GM23248 (cell line): ENCODE measurements around the gene SMAD1. TPM values are rescaled to one million over a fixed set of nuclear protein-coding genes. Genes with fewer than 3 reads are reported as not detected.
A peak's percentile ranks its signal among the peaks of the same experiment; 100 is the strongest.

Experiments used
- DNase-seq: peaks from one replicate; pipeline ENCODE4 v3.0.0-alpha.2; 2015
- H2AFZ ChIP-seq: fragments of 200-600 bp; sonication (generic); 2 replicates; pipeline ENCODE4 v1.6.1; 2016; ENCODE audit warnings: antibody characterized with exemption
- H3F3A ChIP-seq: fragments of 200-600 bp; sonication (generic); 2 replicates; pipeline ENCODE4 v1.6.1; 2016; ENCODE audit warnings: mild to moderate bottlenecking, antibody characterized with exemption, mixed run types; ENCODE audit not compliant: insufficient read depth
- H3K27ac ChIP-seq: fragments of 200-600 bp; sonication (generic); 2 replicates; pipeline ENCODE4 v1.5.1; 2016; ENCODE audit warnings: mild to moderate bottlenecking
- H3K27me3 ChIP-seq: fragments of 200-600 bp; sonication (generic); replicated peaks from 2 replicates; pipeline ENCODE4 v1.6.1; 2016; ENCODE audit warnings: mild to moderate bottlenecking; ENCODE audit not compliant: insufficient read depth
- H3K36me3 ChIP-seq: fragments of 200-600 bp; sonication (generic); 2 replicates; pipeline ENCODE4 v1.6.1; 2016; ENCODE audit warnings: low read depth, mild to moderate bottlenecking
- H3K4me1 ChIP-seq: fragments of 200-600 bp; sonication (generic); 2 replicates; pipeline ENCODE4 v1.6.1; 2016; ENCODE audit warnings: mild to moderate bottlenecking; ENCODE audit not compliant: insufficient read depth
- H3K4me2 ChIP-seq: fragments of 200-600 bp; sonication (generic); one replicate; pipeline ENCODE4 v1.6.1; 2016; ENCODE audit warnings: mild to moderate bottlenecking; ENCODE audit not compliant: unreplicated experiment
- H3K4me3 ChIP-seq: fragments of 200-600 bp; sonication (generic); 2 replicates; pipeline ENCODE4 v1.5.1; 2016; ENCODE audit warnings: mild to moderate bottlenecking
- H3K79me2 ChIP-seq: fragments of 200-600 bp; sonication (generic); 2 replicates; pipeline ENCODE4 v1.6.1; 2016; ENCODE audit warnings: mild to moderate bottlenecking; ENCODE audit not compliant: insufficient read depth
- H3K9ac ChIP-seq: fragments of 200-600 bp; sonication (generic); 2 replicates; pipeline ENCODE4 v1.6.1; 2016; ENCODE audit warnings: mild to moderate bottlenecking
- H3K9me2 ChIP-seq: fragments of 200-600 bp; sonication (generic); 2 replicates; pipeline ENCODE4 v1.6.1; 2016; ENCODE audit warnings: mixed run types, mild to moderate bottlenecking, moderate library complexity; ENCODE audit not compliant: insufficient read depth
- H3K9me3 ChIP-seq: fragments of 200-600 bp; sonication (generic); one replicate; pipeline ENCODE4 v1.6.1; 2017; ENCODE audit warnings: low read depth
- H4K20me1 ChIP-seq: fragments of 200-600 bp; sonication (generic); 2 replicates; pipeline ENCODE4 v1.6.0; 2016; ENCODE audit not compliant: insufficient read depth
- EZH2 ChIP-seq: fragments of 200-600 bp; sonication (generic); IDR thresholded peaks from 2 replicates; pipeline ENCODE4 v1.6.1; 2018; ENCODE audit warnings: antibody characterized with exemption, mild to moderate bottlenecking; ENCODE audit not compliant: insufficient read depth, poor library complexity, severe bottlenecking
- EZH2phosphoT487 ChIP-seq: fragments of 200-600 bp; sonication (generic); IDR thresholded peaks from 2 replicates; pipeline ENCODE4 v1.6.1; 2018; ENCODE audit warnings: antibody characterized with exemption, moderate library complexity, mild to moderate bottlenecking, low read depth; ENCODE audit not compliant: insufficient read depth
- WGBS, 2 experiments: methylation state at CpG; one replicate each; pipeline ENCODE4 v1.1.6; 2015 to 2017; ENCODE audit warnings: low lambda C conversion rate in 2 of 2, low coverage in 1 of 2; ENCODE audit errors: missing lambda C conversion rate in 2 of 2; 5-methylcytosine and 5-hydroxymethylcytosine counted together
- in situ Hi-C: fragments of 300-500 bp; cut with MboI; formaldehyde crosslinking; loops from 2 replicates; pipeline ENCODE4 v1.15.0; 2020
- polyA plus RNA-seq: library from polyadenylated mRNA; unstranded; fragments of >200 nt; fragmentation: Nextera tagmentation; extraction: Ambion mirVana; gene quantifications from 2 replicates; pipeline ENCODE4 v1.2.1, GENCODE V29; 2016
- total RNA-seq: library from RNA; depleted of rRNA; stranded (reverse); fragments of >200 nt; shearing (Covaris generic); gene quantifications from 2 replicates; pipeline ENCODE4 v1.2.3, GENCODE V29; 2014

The SMAD1 gene
- total and polyA plus RNA-seq, 2 experiments from 2014 or later, result 20.2 to 24.0 TPM

- DNase-seq, result peak; percentile 56
Measured at GRCh38 chr4:145511913-145512522, 30.4 kb downstream of the SMAD1 start.

GRCh38 chr4:145513020-145513621 lies 31.5 kb downstream of the SMAD1 start:
- in situ Hi-C loops, result no loop called here
- H3K79me2 ChIP-seq, result peaks cover 93% of the 10 kb centered on the region
- no peak overlapping the region for H2AFZ ChIP-seq
- H3K4me3 ChIP-seq, result no peak overlapping the region
- no peak for DNase-seq
- no peaks in the 10 kb centered on the region for H3K27me3 ChIP-seq
- TF ChIP-seq EZH2 (no peak), EZH2phosphoT487 (no peak)
- peaks cover 10% of the 10 kb centered on the region for H3K9me3 ChIP-seq
- no peaks in the 10 kb centered on the region; the same call in 1 of the 2 replicates for H3K36me3 ChIP-seq
- no peaks in the 10 kb centered on the region for H3K9me2 ChIP-seq
- no peak overlapping the region for H3K4me2 ChIP-seq
- no peak overlapping the region for H3K27ac ChIP-seq
- no peaks in the 10 kb centered on the region for H3K4me1 ChIP-seq
- H3K9ac ChIP-seq, result no peak overlapping the region
- WGBS, 2 experiments, result 93 to 97% methylated on average over 4 of the region's 4 CpGs
- H3F3A ChIP-seq, result peaks cover 4% of the 10 kb centered on the region; the same call in 1 of the 2 replicates
- H4K20me1 ChIP-seq, result no peaks in the 10 kb centered on the region

More at GRCh38 chr4:145511913-145512522, 30.4 kb downstream of the SMAD1 start:
- Histone ChIP-seq H3K4me3 (no peak overlapping the region), H3K4me2 (no peak overlapping the region), H3K36me3 (no peaks in the 10 kb centered on the region; the same call in 1 of the 2 replicates), H3K9me3 (peaks cover 10% of the 10 kb centered on the region), H4K20me1 (no peaks in the 10 kb centered on the region), H3K4me1 (peaks cover 9% of the 10 kb centered on the region), H3K79me2 (peaks cover 93% of the 10 kb centered on the region), H3K27ac (no peak overlapping the region), H3K9ac (no peak overlapping the region), H3K9me2 (no peaks in the 10 kb centered on the region), H3F3A (peaks cover 4% of the 10 kb centered on the region; the same call in 1 of the 2 replicates), H2AFZ (no peak overlapping the region), H3K27me3 (no peaks in the 10 kb centered on the region)
- 74 to 76% methylated on average over 2 of the region's 2 CpGs for WGBS, 2 experiments
- in situ Hi-C loops, result no loop called here
- TF ChIP-seq EZH2phosphoT487, result no peak
- TF ChIP-seq EZH2, result no peak

- Histone ChIP-seq H4K20me1 (no peaks in the 10 kb centered on the region), H3K27me3 (no peaks in the 10 kb centered on the region), H3K9ac (no peak overlapping the region), H3F3A (peaks cover 9% of the 10 kb centered on the region), H3K36me3 (no peaks in the 10 kb centered on the region; the same call in 1 of the 2 replicates), H3K27ac (no peak overlapping the region), H3K79me2 (peaks cover 97% of the 10 kb centered on the region), H2AFZ (no peak overlapping the region), H3K9me2 (no peaks in the 10 kb centered on the region), H3K4me3 (no peak overlapping the region), H3K9me3 (no peaks in the 10 kb centered on the region), H3K4me1 (peaks cover 14% of the 10 kb centered on the region), H3K4me2 (no peak overlapping the region)
- in situ Hi-C loops, result no loop called here
- TF ChIP-seq EZH2phosphoT487, result no peak
- TF ChIP-seq EZH2, result no peak
- 96 to 97% methylated on average over 1 of the region's 1 CpG for WGBS, 2 experiments
- no peak for DNase-seq
Measured at GRCh38 chr4:145520172-145520571, 38.5 kb downstream of the SMAD1 start.

- H3K27me3 ChIP-seq, result no peaks in the 10 kb centered on the region
- peaks cover 20% of the 10 kb centered on the region for H3F3A ChIP-seq
- no peak for DNase-seq
- H3K4me1 ChIP-seq, result peaks cover 17% of the 10 kb centered on the region
- TF ChIP-seq EZH2phosphoT487, result no peak
- no peak for TF ChIP-seq EZH2
- no peak overlapping the region for H3K9ac ChIP-seq
- 92 to 95% methylated on average over 2 of the region's 2 CpGs for WGBS, 2 experiments
- no peaks in the 10 kb centered on the region for H3K9me2 ChIP-seq
- no peak overlapping the region for H3K4me2 ChIP-seq
- H3K9me3 ChIP-seq, result no peaks in the 10 kb centered on the region
- no peaks in the 10 kb centered on the region; the same call in 1 of the 2 replicates for H3K36me3 ChIP-seq
- no peaks in the 10 kb centered on the region for H4K20me1 ChIP-seq
- H3K4me3 ChIP-seq, result no peak overlapping the region
- H2AFZ ChIP-seq, result no peak overlapping the region
- H3K79me2 ChIP-seq, result peaks cover 92% of the 10 kb centered on the region
- in situ Hi-C loops, result no loop called here
- no peak overlapping the region for H3K27ac ChIP-seq
Measured at GRCh38 chr4:145521282-145521681, 39.6 kb downstream of the SMAD1 start.
